GM12865 (cell line): ENCODE measurements around the gene WNK2.

Source experiments
- DNase-seq: peaks from one replicate; pipeline ENCODE4 v3.0.0; 2010; ENCODE audit warnings: low read depth
- H3K4me3 ChIP-seq: 2 replicates; pipeline ENCODE4 v1.5.1; 2011; ENCODE audit warnings: mild to moderate bottlenecking, low read depth, low read length, control low read depth
- CTCF ChIP-seq: IDR thresholded peaks from 2 replicates; pipeline ENCODE4 v1.5.1; 2011; ENCODE audit warnings: low read length, control low read depth, low read depth, inconsistent platforms; ENCODE audit not compliant: insufficient read depth; ENCODE audit errors: missing control alignments

The WNK2 gene

DNA sequence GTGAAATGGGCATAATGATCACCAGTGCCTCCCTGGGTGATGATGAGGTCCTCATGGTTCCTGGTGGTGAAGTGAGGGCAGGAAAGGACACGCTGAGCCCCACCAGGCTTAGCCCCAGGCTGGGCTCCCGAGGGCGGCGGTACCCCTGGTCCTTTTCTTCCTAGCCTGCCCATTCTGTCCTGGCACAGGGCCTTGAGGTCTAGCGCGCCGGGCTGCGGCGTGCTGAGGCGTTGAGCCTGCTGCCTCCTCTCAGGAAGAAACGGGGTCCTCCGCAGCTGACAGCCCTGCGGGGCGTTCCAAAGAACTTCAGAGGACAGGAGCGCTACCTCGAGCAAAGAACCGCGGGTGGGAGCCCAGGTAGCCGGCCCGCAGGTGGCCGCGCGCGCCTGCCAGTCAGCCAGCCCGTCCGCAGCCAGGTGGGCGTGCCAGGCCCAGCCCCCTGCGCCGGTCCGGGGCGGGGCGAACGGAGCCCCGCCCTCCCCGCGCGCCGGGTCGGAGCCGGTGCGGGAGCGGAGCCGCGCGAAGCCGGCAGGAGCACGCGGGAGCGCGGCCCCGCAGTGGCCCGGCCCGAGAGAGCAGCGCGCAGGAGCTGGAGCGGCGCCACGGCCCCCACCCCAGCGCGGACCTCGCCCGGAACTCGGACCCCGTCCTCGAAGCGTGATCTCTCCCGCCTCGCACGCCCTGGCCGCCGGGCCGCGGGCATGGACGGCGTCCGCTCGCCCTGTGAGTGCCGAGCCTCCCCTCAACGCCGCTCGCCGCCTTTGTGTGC lies at the start of gene WNK2:
Gene WNK2 (plus strand): TSS at position 477 of the 769 bp plus-strand sequence. CDS start 791 bp downstream, outside the sequence.
- DNase-seq = no peak
- no peak within 1 kb of the TSS for H3K4me3 ChIP-seq
- no peak for TF ChIP-seq CTCF

GRCh38 chr9:93134740-93135444 lies 49.0 kb upstream of the WNK2 start:
- H3K4me3 ChIP-seq = peak overlapping the region; percentile 76
- no peak for DNase-seq
- no peak for TF ChIP-seq CTCF

DNA sequence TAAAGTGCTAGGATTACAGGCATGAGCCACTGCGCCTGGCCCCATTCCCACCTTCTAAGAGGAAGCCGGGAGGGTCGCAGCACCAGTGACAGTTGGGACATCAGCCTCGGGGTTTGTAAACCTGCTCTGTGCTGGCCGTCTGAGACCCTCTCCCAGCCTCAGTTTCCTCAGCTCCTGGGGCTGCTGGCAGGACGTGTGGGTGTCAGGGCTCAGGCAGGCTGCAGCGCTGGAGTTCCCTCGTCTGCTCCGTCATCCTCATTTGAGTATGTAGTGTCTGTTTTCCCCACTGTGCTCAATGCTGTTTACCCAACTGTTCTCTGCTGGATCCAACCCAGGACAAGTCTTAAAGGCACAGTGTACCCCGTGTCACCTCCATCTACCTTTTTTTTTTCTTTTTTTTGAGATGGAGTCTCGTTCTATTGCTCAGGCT lies 47.9 kb upstream of the WNK2 start:
- no peak overlapping the region for H3K4me3 ChIP-seq
- no peak for DNase-seq
- TF ChIP-seq CTCF = no peak

DNA sequence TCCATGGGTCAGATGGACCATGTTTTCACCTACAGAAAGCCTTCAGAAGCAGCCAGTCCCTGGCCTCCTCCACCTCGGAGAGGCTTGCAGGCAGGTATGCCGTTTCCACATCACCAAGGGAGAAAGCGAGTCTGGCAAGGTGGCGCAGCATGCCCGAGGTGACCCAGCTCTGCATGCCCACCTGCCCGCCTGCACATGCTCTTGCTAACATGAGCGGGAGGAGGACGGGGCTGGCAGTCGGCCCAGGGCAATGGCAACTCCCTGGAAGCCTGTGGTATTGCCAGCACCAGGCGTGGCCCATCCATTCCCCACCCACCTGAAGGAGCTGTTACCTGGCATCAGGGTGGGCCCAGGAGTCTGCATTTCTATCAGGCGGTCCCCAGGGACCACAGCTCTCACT lies 46.6 kb upstream of the WNK2 start:
- H3K4me3 ChIP-seq = no peak overlapping the region
- no peak for TF ChIP-seq CTCF
- DNase-seq = no peak

- H3K4me3 ChIP-seq = no peak overlapping the region
- peak; percentile 32 for DNase-seq
- TF ChIP-seq CTCF = no peak
Observed at GRCh38 chr9:93138171-93138764, 45.7 kb upstream of the WNK2 start.

- TF ChIP-seq CTCF = no peak
- DNase-seq = no peak
Observed at GRCh38 chr9:93139365-93140182, 44.4 kb upstream of the WNK2 start.

More at GRCh38 chr9:93139365-93140182, 44.4 kb upstream of the WNK2 start:
- no peak overlapping the region for H3K4me3 ChIP-seq
